Effector memory CD4-positive, alpha-beta T cell (primary cell): ENCODE results near the gene CACNA1C.

Experiments used
- DNase-seq, 3 donors: peaks; one replicate each; pipeline ENCODE4 v3.0.0-alpha.2; 2020
- H3K27ac ChIP-seq: 2 replicates; pipeline ENCODE4 v1.7.0; 2013; ENCODE audit warnings: mild to moderate bottlenecking, low read length, moderate library complexity; ENCODE audit not compliant: insufficient read depth, poor library complexity, severe bottlenecking
- H3K27me3 ChIP-seq: replicated peaks from 2 replicates; pipeline ENCODE4 v1.7.0; 2013; ENCODE audit warnings: mild to moderate bottlenecking, low read length; ENCODE audit not compliant: insufficient read depth, control insufficient read depth, poor library complexity, severe bottlenecking
- H3K36me3 ChIP-seq: 2 replicates; pipeline ENCODE4 v1.7.0; 2013; ENCODE audit warnings: mild to moderate bottlenecking, low read length, moderate library complexity; ENCODE audit not compliant: control insufficient read depth, insufficient read depth
- H3K4me1 ChIP-seq: 2 replicates; pipeline ENCODE4 v1.7.0; 2013; ENCODE audit warnings: low read length, mild to moderate bottlenecking; ENCODE audit not compliant: control insufficient read depth, insufficient read depth, poor library complexity, severe bottlenecking
- H3K4me3 ChIP-seq: 2 replicates; pipeline ENCODE4 v1.7.0; 2013; ENCODE audit warnings: low read length, low read depth, mild to moderate bottlenecking; ENCODE audit not compliant: insufficient read depth, poor library complexity, severe bottlenecking
- H3K9me3 ChIP-seq: 2 replicates; pipeline ENCODE4 v1.7.0; 2013; ENCODE audit warnings: mild to moderate bottlenecking, low read length, moderate library complexity; ENCODE audit not compliant: control insufficient read depth

The CACNA1C gene

DNA sequence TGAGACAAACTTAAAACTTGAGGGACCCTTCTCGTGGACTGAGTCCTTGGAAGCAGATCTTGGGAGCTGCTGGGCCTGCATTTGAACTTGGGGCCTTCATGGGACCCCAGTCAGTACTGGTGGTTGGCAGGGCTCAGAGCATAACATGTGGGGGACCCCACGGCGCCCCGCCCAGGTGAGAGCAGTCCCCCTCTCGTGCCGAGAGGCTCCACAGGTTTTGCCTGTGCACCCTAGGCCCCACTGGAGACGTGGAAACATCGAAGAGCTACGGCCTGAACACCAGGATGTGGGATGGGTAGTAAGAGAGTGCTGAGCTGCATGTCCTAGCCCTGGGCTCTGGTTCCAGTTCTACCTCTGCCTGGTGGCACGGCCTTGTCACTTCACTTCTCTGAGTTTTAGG is 84.1 kb downstream of the CACNA1C start:
- Histone ChIP-seq H3K4me3 (no peak overlapping the region), H3K4me1 (no peaks in the 10 kb centered on the region), H3K27me3 (no peaks in the 10 kb centered on the region), H3K27ac (no peak overlapping the region), H3K9me3 (no peaks in the 10 kb centered on the region), H3K36me3 (no peaks in the 10 kb centered on the region)
- DNase-seq: no peak

DNA sequence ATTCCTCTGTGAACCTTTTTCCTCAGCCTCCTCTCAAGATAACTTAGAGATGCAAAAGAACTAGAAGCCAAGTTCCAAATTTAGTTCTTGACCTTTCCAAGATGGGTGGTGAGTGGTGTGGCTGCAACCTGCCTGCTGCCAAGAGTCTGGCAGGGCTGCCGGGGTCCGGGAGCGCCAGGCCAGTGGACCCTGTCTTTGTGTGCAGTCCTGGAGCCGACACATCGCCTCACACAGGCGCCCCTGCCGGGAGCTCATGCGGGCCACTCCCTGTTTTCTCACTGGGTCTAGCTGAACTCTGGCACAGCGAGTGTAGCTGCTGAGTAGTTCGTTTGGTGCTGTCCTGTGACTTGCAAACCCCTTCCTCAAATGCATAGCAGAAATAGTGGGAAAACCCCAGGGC is 84.9 kb downstream of the CACNA1C start:
- H3K36me3 ChIP-seq: no peaks in the 10 kb centered on the region
- no peaks in the 10 kb centered on the region for H3K9me3 ChIP-seq
- no peaks in the 10 kb centered on the region for H3K4me1 ChIP-seq
- H3K27me3 ChIP-seq: no peaks in the 10 kb centered on the region
- H3K27ac ChIP-seq: no peak overlapping the region
- no peak overlapping the region for H3K4me3 ChIP-seq
- DNase-seq: no peak

DNA sequence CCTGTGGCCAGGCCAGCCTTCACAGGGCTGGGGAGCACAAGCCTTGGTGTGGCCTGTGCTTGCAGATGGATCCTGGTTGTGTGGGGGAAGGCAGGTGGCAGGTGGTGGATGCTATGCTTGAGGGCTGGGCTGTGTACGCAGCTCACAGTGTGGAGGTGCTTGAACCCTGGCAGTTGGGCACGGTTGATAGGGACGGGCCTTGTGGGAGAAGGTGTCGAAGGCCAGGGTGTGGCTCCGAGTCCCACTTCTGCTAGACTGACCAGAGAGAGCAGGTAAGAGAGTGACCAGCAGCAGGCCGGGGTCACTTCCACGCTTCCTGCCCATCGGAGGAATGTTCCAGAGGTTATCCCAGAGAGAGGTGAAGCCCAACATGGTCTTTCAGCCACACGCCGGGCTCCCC is 85.5 kb downstream of the CACNA1C start:
- Histone ChIP-seq H3K9me3 (no peaks in the 10 kb centered on the region), H3K36me3 (no peaks in the 10 kb centered on the region), H3K27ac (no peak overlapping the region), H3K4me1 (no peaks in the 10 kb centered on the region), H3K4me3 (no peak overlapping the region), H3K27me3 (no peaks in the 10 kb centered on the region)
- no peak for DNase-seq

DNA sequence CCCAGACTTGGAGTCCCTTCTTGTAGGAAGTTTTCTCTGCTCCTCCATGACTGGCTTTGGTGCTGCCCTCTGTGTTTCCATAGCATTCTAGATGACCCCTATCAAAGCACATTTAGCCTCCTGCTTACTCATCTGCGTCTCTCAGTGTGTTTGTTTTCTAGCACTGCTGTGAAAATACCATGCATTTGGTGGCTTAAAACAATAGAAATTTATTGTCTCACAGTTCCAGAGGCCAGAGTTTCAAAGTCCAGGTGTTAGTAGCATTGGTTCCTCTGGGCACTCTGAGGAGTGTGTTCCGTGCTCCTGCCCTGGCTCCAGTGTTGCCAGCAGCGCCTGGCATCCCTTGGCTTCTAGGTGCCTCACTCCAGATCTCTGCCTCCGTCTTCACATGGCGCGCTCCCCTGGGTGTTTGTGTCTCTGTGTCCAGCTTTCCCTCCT is 86.1 kb downstream of the CACNA1C start:
- Histone ChIP-seq H3K36me3 (no peaks in the 10 kb centered on the region), H3K4me1 (no peaks in the 10 kb centered on the region), H3K27ac (no peak overlapping the region), H3K27me3 (no peaks in the 10 kb centered on the region), H3K4me3 (no peak overlapping the region), H3K9me3 (no peaks in the 10 kb centered on the region)
- no peak for DNase-seq

DNA sequence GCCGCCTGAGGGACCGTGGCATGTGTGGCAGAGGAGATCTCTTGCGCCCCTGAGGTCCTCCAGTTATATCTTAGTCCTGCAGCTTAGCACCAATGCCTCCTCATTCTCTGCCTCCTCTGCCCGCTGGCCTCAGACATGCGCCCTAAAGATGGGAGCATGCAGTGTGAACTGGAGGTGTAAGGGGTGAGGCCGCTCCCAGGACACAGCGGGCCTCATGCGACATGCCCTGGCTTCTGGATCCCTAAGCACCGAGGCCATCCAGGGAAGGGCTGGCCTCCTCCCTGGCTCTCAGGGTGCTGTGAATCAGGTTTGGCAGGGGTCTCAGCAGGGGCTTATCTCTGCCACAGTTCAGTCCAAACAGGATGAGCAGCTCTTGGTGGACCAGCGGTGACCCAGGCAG is 86.9 kb downstream of the CACNA1C start:
- DNase-seq: no peak
- Histone ChIP-seq H3K27ac (no peak overlapping the region), H3K27me3 (no peaks in the 10 kb centered on the region), H3K9me3 (no peaks in the 10 kb centered on the region), H3K4me3 (no peak overlapping the region), H3K36me3 (no peaks in the 10 kb centered on the region), H3K4me1 (no peaks in the 10 kb centered on the region)

DNA sequence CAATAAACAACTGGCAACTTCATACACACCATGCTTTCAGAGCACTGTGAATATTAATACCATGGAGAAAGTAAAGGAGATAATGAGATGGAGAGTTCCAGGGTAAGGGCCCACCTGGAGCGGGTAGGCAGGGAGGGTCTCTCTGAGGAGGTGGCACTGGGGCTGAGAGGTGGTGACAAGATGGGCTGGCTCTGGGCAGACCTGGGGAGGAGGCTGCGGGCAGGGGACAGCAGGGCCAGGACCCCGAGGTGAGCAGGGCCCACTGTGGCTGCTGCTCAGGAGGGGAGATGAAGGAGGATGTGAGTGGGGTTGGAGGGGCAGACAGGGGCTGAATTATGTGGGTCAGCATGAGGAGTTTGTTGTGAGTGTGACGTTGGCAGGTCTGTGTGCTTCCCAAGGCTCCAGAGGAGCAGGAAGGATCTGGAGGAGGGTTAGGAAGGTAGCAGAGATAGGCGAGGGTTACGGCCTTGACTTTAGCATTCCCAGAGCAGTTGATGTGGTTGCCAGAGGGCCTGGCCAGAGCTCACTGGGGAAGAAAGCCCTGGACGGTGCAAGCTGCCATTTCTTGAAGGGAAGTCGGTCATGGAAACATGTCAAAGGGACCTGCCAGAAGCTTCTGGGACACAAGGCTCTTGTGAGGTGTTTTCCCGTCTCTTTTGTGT is 88.2 kb downstream of the CACNA1C start:
- Histone ChIP-seq H3K9me3 (no peaks in the 10 kb centered on the region), H3K27ac (no peak overlapping the region), H3K4me3 (no peak overlapping the region), H3K36me3 (no peaks in the 10 kb centered on the region), H3K27me3 (no peaks in the 10 kb centered on the region), H3K4me1 (no peaks in the 10 kb centered on the region)
- no peak for DNase-seq

DNA sequence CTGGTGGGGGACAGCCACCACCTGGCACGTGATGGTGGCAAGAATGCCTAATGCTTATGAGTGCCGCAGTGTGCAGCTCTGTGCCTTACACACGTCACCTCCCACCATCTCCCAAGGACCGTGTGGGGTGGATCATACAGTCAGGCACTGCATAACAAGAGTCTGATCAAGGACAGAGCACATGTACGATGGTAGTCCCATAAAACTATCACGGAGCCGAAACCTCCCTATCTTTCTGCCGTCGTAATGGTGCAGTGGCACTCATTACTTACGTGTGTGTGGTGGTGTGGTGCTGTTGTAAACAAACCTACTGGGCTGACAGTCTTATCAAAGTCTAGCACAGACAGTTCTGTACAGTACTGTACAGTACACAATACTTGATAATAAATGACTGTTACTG is 89.3 kb downstream of the CACNA1C start:
- no peaks in the 10 kb centered on the region for H3K27me3 ChIP-seq
- DNase-seq: no peak
- no peak overlapping the region for H3K4me3 ChIP-seq
- H3K9me3 ChIP-seq: no peaks in the 10 kb centered on the region
- no peaks in the 10 kb centered on the region for H3K36me3 ChIP-seq
- no peak overlapping the region for H3K27ac ChIP-seq
- no peaks in the 10 kb centered on the region for H3K4me1 ChIP-seq

DNA sequence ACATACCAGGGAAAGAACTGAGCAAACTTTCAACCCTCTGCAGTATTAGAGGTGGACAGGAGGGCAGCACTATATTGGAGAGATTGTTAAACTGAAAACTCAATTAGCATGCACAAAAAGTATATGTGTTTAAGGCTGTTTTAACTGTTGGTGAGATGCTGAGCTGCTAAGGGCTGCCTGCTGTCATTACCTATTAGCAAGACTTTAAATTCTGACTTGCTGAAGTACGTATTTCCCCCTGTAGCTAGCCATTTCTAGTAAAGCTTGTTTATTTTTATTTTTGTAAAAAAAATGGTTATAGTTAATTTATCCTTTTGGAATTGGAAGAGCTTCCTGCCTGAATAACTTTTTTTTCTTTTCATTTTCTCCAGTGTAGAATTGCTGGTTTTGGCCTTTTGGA is 92.2 kb downstream of the CACNA1C start:
- Histone ChIP-seq H3K4me1 (no peaks in the 10 kb centered on the region), H3K9me3 (no peaks in the 10 kb centered on the region)

DNA sequence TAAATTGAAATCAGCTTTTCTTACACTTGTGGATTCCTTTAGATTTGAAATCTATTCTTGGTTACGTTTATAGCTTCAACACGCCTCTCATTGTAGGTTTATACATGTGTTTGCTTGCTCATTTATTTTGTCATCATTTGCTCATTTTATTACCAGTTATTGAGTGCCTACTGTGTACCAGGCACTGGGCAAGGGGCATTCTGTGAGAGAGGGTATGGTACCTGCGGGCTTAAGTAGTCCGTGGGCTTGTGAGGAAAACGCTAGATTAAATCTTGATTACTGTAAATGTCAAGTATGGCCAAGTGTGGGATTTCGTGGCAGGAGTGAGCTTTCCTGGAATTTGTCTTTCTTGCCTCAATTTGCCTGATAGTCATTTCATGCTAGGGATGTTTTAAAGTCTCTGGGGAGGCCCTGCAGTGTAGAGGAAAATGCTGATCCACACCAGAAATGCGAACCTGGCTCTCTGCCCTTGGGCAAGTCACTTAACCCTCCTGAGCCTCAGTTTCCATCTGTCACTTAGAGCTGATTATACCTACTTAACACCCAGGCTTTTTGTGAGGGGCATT is 92.7 kb downstream of the CACNA1C start:
- Histone ChIP-seq H3K9me3 (no peaks in the 10 kb centered on the region), H3K36me3 (no peaks in the 10 kb centered on the region), H3K4me3 (no peak overlapping the region), H3K27me3 (no peaks in the 10 kb centered on the region), H3K27ac (no peak overlapping the region), H3K4me1 (no peaks in the 10 kb centered on the region)
- no peak for DNase-seq

More for the DNA sequence above, 92.2 kb downstream of the CACNA1C start:
- H3K27ac ChIP-seq: no peak overlapping the region
- no peak for DNase-seq
- no peak overlapping the region for H3K4me3 ChIP-seq
- H3K36me3 ChIP-seq: no peaks in the 10 kb centered on the region
- no peaks in the 10 kb centered on the region for H3K27me3 ChIP-seq

DNA sequence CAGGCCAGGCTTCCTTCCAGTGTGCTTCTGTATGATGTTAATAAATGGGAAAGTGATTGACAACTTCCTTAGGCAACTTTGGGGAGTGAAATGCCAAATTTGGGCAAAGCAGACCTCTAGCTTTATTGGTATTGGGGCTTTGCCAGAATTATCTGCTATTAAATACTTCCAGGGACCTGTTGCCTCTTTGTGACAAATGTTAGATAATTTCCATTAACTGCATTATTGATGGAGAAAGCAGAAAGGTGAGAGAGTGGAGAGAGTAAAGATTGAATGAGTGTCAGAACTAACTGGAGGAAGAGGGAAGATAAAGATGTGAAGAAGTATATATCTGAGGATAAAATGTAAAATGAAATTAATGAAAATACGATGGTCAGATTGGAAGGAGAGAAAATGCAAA is 94.5 kb downstream of the CACNA1C start:
- Histone ChIP-seq H3K27me3 (no peaks in the 10 kb centered on the region), H3K27ac (no peak overlapping the region), H3K9me3 (no peaks in the 10 kb centered on the region), H3K4me1 (no peaks in the 10 kb centered on the region), H3K36me3 (no peaks in the 10 kb centered on the region), H3K4me3 (no peak overlapping the region)
- DNase-seq: no peak
